ENCODE results near the gene GRIP1. TPM values are rescaled to one million over a fixed set of nuclear protein-coding genes. Genes with fewer than 3 reads are reported as not detected.

GRIP1 gene
- total RNA-seq, 2 donors from 2014 or later, result 0.28 TPM; not detected in 1

- no peaks in the 10 kb centered on the region for H3K9me3 ChIP-seq
- TF ChIP-seq, protein P1, sequence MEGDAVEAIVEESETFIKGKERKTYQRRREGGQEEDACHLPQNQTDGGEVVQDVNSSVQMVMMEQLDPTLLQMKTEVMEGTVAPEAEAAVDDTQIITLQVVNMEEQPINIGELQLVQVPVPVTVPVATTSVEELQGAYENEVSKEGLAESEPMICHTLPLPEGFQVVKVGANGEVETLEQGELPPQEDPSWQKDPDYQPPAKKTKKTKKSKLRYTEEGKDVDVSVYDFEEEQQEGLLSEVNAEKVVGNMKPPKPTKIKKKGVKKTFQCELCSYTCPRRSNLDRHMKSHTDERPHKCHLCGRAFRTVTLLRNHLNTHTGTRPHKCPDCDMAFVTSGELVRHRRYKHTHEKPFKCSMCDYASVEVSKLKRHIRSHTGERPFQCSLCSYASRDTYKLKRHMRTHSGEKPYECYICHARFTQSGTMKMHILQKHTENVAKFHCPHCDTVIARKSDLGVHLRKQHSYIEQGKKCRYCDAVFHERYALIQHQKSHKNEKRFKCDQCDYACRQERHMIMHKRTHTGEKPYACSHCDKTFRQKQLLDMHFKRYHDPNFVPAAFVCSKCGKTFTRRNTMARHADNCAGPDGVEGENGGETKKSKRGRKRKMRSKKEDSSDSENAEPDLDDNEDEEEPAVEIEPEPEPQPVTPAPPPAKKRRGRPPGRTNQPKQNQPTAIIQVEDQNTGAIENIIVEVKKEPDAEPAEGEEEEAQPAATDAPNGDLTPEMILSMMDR (IDR thresholded peaks at IDR 0.05), result no peak
- no peaks in the 10 kb centered on the region for H3K27me3 ChIP-seq (replicated peaks; ENCODE audit: insufficient read depth)
- ATAC-seq (ENCODE audit: insufficient number of reproducible peaks, low FRiP score, low read depth), result no peak
- no peak for DNase-seq (ENCODE audit: low spot score)
- H3K27ac ChIP-seq, result no peak overlapping the region
- H3K4me3 ChIP-seq, result no peak overlapping the region
- H3K4me1 ChIP-seq (ENCODE audit: control insufficient read depth in 1 of 2, low read depth in 2 of 2), result no peaks in the 10 kb centered on the region
- H3K36me3 ChIP-seq, result no peaks in the 10 kb centered on the region
These were observed 14.1 kb upstream of the GRIP1 start for GRCh38 chr12:66692986-66693385.

DNA sequence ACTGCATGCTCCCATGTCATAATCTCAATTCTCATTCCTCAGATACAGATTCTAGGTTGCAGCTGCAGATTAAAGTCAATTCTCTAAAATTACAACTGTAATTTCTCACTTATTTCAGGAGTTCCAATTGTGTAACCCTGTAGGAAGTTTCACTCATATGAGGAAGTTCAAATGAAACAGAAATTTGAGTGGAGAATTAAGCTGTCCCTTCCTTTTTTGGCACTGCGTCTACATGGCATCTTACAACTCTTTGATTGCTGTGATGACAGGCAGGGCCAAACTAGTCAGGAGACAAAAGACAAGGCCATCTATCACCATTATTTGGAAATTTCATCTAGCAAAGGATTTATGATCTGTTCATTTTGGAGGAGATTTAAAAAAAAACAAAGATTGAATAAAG, 13.3 kb upstream of the GRIP1 start:
- Histone ChIP-seq H3K27me3 (replicated peaks; ENCODE audit: insufficient read depth) (no peaks in the 10 kb centered on the region), H3K9me3 (no peaks in the 10 kb centered on the region), H3K4me3 (no peak overlapping the region), H3K4me1 (ENCODE audit: control insufficient read depth in 1 of 2, low read depth in 2 of 2) (no peaks in the 10 kb centered on the region), H3K27ac (no peak overlapping the region), H3K36me3 (no peaks in the 10 kb centered on the region)
- no peak for DNase-seq (ENCODE audit: low spot score)
- ATAC-seq (ENCODE audit: insufficient number of reproducible peaks, low FRiP score, low read depth), result no peak
- TF ChIP-seq, protein P1 (IDR thresholded peaks at IDR 0.05), result no peak

DNA sequence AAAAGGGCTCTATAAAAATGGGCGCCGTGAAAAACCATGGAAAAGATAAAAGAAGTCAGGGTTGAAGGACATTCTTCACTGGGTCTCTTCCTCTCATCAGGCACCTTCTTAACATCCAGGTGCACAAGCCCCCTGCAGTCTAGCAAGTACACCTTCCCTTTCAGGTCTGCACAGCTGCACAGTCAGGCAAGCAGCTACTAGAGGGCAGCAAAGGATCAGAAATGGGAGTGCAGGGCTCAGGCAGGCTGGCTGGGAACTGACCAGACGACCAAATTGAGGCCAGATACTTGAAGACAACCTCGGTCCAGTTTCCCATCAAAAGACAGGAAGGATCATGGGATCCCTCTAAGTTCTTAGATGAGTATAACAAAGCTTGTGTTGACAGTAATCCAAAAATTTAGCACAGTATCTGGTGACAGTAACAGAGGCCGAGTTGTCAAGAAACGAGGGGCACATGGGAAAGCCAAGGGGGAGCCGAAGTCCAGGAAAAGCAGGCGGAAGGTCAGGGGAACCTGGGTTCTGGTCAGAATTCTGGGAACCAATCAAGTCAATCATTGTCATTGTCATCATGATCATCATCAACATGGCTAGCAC, 10.1 kb upstream of the GRIP1 start:
- H3K4me3 ChIP-seq, result no peak overlapping the region

GRCh38 chr12:66684222-66684621, 5.3 kb upstream of the GRIP1 start:
- H3K4me1 ChIP-seq (ENCODE audit: control insufficient read depth in 1 of 2, low read depth in 2 of 2), result peaks cover 0 to 3% of the 10 kb centered on the region in 2 donors
- H3K36me3 ChIP-seq, result no peaks in the 10 kb centered on the region
- no peak overlapping the region for H3K27ac ChIP-seq
- DNase-seq (ENCODE audit: low spot score) (no peak), ATAC-seq (ENCODE audit: insufficient number of reproducible peaks, low FRiP score, low read depth) (no peak)
- TF ChIP-seq, protein P1 (IDR thresholded peaks at IDR 0.05), result no peak
- H3K4me3 ChIP-seq, result no peak overlapping the region
- no peaks in the 10 kb centered on the region for H3K9me3 ChIP-seq
- no peaks in the 10 kb centered on the region for H3K27me3 ChIP-seq (replicated peaks; ENCODE audit: insufficient read depth)

More for the DNA sequence above, 10.1 kb upstream of the GRIP1 start:
- Histone ChIP-seq H3K9me3 (no peaks in the 10 kb centered on the region), H3K27ac (no peak overlapping the region), H3K4me1 (ENCODE audit: control insufficient read depth in 1 of 2, low read depth in 2 of 2) (no peaks in the 10 kb centered on the region), H3K27me3 (replicated peaks; ENCODE audit: insufficient read depth) (no peaks in the 10 kb centered on the region), H3K36me3 (no peaks in the 10 kb centered on the region)
- DNase-seq (ENCODE audit: low spot score), result no peak
- ATAC-seq (ENCODE audit: insufficient number of reproducible peaks, low FRiP score, low read depth), result no peak
- TF ChIP-seq, protein P1 (IDR thresholded peaks at IDR 0.05), result no peak

- Histone ChIP-seq H3K36me3 (no peaks in the 10 kb centered on the region), H3K4me3 (no peak overlapping the region), H3K9me3 (no peaks in the 10 kb centered on the region), H3K4me1 (ENCODE audit: control insufficient read depth in 1 of 2, low read depth in 2 of 2) (peaks cover 0 to 3% of the 10 kb centered on the region in 2 donors), H3K27ac (no peak overlapping the region), H3K27me3 (replicated peaks; ENCODE audit: insufficient read depth) (no peaks in the 10 kb centered on the region)
- DNase-seq (ENCODE audit: low spot score) (no peak), ATAC-seq (ENCODE audit: insufficient number of reproducible peaks, low FRiP score, low read depth) (no peak)
- TF ChIP-seq, protein P1 (IDR thresholded peaks at IDR 0.05), result no peak
These were observed 4.9 kb upstream of the GRIP1 start for GRCh38 chr12:66683822-66684221.

All from thoracic aorta (tissue), 2 donors.